ENCODE data around the gene BRSK1.

BRSK1 gene

DNA sequence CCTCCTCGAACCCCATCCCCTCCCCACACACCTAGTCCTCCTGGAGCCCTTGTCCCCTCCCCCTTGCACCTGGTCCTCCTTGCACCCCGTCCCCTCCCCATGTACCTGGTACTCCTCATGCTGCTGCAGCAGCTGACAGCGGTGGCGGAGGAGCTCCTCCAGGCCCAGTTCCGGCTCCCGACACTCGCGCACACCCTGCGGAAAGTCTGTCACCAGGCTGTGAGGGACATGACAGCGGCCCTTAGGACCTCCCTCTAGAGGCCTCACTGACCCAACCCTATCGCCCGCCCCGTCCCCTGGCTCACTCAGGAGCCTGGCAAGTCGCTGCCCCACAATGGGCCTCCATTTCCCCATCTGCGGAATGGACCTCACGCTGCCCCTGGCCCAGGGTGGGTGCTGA is 18.6 kb upstream of the BRSK1 start:
- Histone ChIP-seq H3K27me3 (no peaks in the 10 kb centered on the region), H3K9me3 (no peaks in the 10 kb centered on the region), H3K4me3 (no peak overlapping the region), H3K27ac (no peak overlapping the region), H3K4me1 (peaks cover 0 to 2% (median 0%) of the 10 kb centered on the region in 4 donors), H3K36me3 (peaks cover 4 to 19% (median 6%) of the 10 kb centered on the region in 3 donors)
- intact Hi-C loops (cut with DNase I; ENCODE audit: low total_unique reads): no loop called here
- DNase-seq: no peak
- TF ChIP-seq, protein P1, sequence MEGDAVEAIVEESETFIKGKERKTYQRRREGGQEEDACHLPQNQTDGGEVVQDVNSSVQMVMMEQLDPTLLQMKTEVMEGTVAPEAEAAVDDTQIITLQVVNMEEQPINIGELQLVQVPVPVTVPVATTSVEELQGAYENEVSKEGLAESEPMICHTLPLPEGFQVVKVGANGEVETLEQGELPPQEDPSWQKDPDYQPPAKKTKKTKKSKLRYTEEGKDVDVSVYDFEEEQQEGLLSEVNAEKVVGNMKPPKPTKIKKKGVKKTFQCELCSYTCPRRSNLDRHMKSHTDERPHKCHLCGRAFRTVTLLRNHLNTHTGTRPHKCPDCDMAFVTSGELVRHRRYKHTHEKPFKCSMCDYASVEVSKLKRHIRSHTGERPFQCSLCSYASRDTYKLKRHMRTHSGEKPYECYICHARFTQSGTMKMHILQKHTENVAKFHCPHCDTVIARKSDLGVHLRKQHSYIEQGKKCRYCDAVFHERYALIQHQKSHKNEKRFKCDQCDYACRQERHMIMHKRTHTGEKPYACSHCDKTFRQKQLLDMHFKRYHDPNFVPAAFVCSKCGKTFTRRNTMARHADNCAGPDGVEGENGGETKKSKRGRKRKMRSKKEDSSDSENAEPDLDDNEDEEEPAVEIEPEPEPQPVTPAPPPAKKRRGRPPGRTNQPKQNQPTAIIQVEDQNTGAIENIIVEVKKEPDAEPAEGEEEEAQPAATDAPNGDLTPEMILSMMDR (IDR thresholded peaks at IDR 0.05): no peak

DNA sequence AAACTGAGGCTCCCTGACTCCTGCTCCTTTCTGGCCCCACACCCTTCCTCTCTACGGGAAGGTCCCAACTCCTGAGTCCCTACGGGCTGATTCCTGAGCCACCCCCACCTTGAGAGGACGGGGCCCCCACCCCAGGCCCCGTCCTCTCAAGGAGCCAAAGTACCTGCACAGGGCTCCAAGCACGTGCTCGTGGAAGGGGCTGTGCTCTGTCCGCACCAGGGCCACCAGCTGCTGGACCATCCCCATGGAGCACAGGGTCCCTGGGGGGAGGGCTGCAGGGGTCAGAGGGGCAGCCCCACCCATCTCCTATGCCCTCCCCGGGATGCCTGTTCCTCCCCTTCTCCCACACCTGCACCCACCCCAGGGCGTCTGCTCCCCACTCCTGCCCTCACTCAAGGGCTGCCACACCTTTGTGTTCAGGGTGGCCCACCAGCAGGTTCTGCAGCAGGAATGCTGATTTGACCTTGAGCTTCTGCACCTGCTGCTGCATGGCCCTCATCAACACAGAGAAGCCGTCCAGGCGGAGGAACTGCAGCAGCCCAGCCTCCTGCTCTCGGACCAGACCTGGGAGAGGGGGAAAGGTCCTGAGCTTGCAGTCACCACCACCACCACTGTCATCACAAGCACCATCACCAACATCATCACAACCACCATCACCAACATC is 17.9 kb upstream of the BRSK1 start:
- intact Hi-C loops (cut with DNase I; ENCODE audit: low total_unique reads): no loop called here
- TF ChIP-seq, protein P1 (IDR thresholded peaks at IDR 0.05): no peak
- Histone ChIP-seq H3K36me3 (peaks cover 4 to 26% (median 6%) of the 10 kb centered on the region in 3 donors), H3K27ac (no peak overlapping the region), H3K27me3 (no peaks in the 10 kb centered on the region), H3K9me3 (no peaks in the 10 kb centered on the region), H3K4me3 (no peak overlapping the region), H3K4me1 (no peaks in the 10 kb centered on the region)
- DNase-seq: no peak

DNA sequence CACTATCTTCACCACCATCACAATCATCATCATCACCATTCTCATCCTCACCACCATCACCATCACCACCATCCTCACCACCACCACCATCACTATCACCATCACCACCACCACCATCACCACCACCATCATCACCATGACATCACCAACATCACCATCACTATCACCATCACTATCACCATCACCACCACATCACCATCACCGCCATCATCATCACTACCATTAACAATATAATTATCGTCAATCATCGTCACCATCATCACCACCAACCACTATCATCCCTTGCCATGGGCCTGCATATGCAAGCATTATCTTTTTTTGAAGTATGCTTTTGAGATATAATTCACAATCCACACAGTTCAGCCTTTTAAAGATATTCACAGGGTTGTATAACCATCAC is 17.4 kb upstream of the BRSK1 start:
- intact Hi-C loops (cut with DNase I; ENCODE audit: low total_unique reads): no loop called here
- Histone ChIP-seq H3K27me3 (no peaks in the 10 kb centered on the region), H3K4me1 (no peaks in the 10 kb centered on the region), H3K36me3 (peaks cover 4 to 32% (median 9%) of the 10 kb centered on the region in 3 donors), H3K4me3 (no peak overlapping the region), H3K9me3 (no peaks in the 10 kb centered on the region), H3K27ac (no peak overlapping the region)
- TF ChIP-seq, protein P1 (IDR thresholded peaks at IDR 0.05): no peak
- DNase-seq: no peak

DNA sequence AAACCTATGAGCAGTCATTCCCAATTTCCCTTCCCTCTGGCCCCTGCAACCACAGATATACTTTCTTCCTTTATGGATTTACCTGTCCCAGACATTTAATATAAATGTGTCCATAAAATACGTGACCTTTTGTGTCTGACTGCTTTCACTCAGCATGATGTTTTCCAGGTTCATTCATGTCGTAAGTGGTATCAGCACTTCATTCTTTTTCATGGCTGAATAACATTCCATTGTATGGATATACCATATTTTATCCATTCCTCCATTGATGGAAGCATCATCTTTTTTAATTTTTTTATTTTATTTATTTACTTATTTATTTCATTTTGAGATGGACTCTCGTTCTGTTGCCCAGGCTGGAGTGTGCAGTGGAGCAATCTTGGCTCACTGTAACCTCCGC is 17.0 kb upstream of the BRSK1 start:
- Histone ChIP-seq H3K27me3 (no peaks in the 10 kb centered on the region), H3K4me1 (no peaks in the 10 kb centered on the region), H3K27ac (no peak overlapping the region), H3K4me3 (no peak overlapping the region), H3K36me3 (peaks cover 4 to 36% (median 13%) of the 10 kb centered on the region in 3 donors), H3K9me3 (no peaks in the 10 kb centered on the region)
- intact Hi-C loops (cut with DNase I; ENCODE audit: low total_unique reads): no loop called here
- TF ChIP-seq, protein P1 (IDR thresholded peaks at IDR 0.05): no peak
- no peak for DNase-seq

DNA sequence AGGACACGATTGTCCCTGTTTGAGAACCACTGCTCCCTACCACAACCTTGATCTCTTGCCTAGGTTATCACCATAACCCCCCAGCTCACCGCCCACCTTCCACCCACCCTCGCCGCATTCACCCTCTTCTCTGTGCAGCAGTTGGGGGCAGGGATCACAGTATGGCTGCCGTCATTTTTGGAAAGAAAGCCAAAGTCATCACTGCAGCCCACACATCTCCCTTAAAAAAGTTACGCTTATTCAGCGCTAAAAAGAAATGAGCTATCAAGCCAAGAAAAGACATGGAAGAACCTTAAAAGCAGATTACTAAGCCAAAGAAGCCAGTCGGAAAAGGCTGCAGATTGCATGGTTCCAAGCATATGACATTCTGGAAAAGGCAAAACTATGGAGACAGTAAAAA is 14.5 kb upstream of the BRSK1 start:
- no peak for DNase-seq
- no peak overlapping the region for H3K27ac ChIP-seq
- no peaks in the 10 kb centered on the region for H3K4me1 ChIP-seq
- peaks cover 16 to 53% (median 35%) of the 10 kb centered on the region in 3 donors for H3K36me3 ChIP-seq
- no peaks in the 10 kb centered on the region for H3K27me3 ChIP-seq
- no peaks in the 10 kb centered on the region for H3K9me3 ChIP-seq
- intact Hi-C loops (cut with DNase I; ENCODE audit: low total_unique reads): no loop called here
- no peak overlapping the region for H3K4me3 ChIP-seq
- TF ChIP-seq, protein P1 (IDR thresholded peaks at IDR 0.05): no peak

All from tibial artery (tissue), 4 donors.